IMR-90 (cell line): ENCODE results near the gene GOT1.

Experiments
- CEBPB ChIP-seq: IDR thresholded peaks from 2 replicates; pipeline ENCODE4 v1.6.1; 2012; ENCODE audit warnings: low read depth, low read length, improper control_type of control experiment
- CTCF ChIP-seq: conservative IDR thresholded peaks from 2 replicates; pipeline ENCODE4 v1.5.1; 2012; ENCODE audit warnings: mild to moderate bottlenecking, low read depth, low read length, improper control_type of control experiment
- ELK1 ChIP-seq: fragments of 150-350 bp; IDR thresholded peaks from 2 replicates; pipeline ENCODE4 v1.6.1; 2016; ENCODE audit warnings: low read depth, mild to moderate bottlenecking, low read length, moderate library complexity, borderline replicate concordance
- FOS ChIP-seq: fragments of 150-350 bp; IDR thresholded peaks from 2 replicates; pipeline ENCODE4 v1.6.1; 2016; ENCODE audit warnings: low read depth, low read length
- NFE2L2 ChIP-seq: fragments of 150-350 bp; IDR thresholded peaks from 2 replicates; pipeline ENCODE4 v1.6.1; 2016; ENCODE audit warnings: low read depth, mild to moderate bottlenecking, low read length
- POLR2A ChIP-seq: IDR thresholded peaks from 2 replicates; pipeline ENCODE4 v1.6.1; 2012; ENCODE audit warnings: mild to moderate bottlenecking, low read depth, low read length
- RAD21 ChIP-seq: IDR thresholded peaks from 2 replicates; pipeline ENCODE4 v1.6.1; 2012; ENCODE audit warnings: low read length, improper control_type of control experiment
- RCOR1 ChIP-seq: IDR thresholded peaks from 2 replicates; pipeline ENCODE4 v1.6.1; 2012; ENCODE audit warnings: mild to moderate bottlenecking, low read length, improper control_type of control experiment; ENCODE audit not compliant: insufficient replicate concordance
- RFX5 ChIP-seq: IDR thresholded peaks from 2 replicates; pipeline ENCODE4 v1.8.0; 2012; ENCODE audit warnings: low read depth, mild to moderate bottlenecking, low read length, moderate library complexity

DNA sequence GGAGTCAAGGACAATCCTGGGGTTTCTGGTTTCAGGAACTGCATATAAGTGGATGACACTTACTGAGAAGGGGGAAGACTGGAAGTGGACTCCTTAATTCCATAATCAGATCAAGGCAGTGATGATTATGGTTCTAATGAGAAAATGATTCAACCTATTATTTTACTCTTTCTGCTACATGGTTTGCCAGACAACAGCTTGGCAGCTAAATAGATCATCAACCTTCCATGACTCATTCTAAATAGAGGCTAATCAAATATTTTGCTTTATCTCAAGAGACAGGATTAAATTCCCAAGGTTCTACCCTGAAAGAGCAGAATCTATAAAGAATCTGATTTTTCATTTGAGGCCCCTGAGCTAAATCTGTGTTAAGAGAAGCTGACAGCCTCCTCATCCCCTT is 55.0 kb downstream of the GOT1 start:
- no peak for TF ChIP-seq POLR2A
- TF ChIP-seq RCOR1 = no peak
- no peak for TF ChIP-seq CTCF
- no peak for TF ChIP-seq ELK1
- no peak for TF ChIP-seq CEBPB
- TF ChIP-seq RFX5 = no peak
- TF ChIP-seq FOS = no peak
- TF ChIP-seq RAD21 = no peak
- TF ChIP-seq NFE2L2 = no peak
